ENCODE data around the gene CACNA2D1.

The CACNA2D1 gene

GRCh38 chr7:81990395-81990794, 453.2 kb downstream of the CACNA2D1 start:
- no peak for DNase-seq (ENCODE audit: low read depth in 2 of 2)

DNA sequence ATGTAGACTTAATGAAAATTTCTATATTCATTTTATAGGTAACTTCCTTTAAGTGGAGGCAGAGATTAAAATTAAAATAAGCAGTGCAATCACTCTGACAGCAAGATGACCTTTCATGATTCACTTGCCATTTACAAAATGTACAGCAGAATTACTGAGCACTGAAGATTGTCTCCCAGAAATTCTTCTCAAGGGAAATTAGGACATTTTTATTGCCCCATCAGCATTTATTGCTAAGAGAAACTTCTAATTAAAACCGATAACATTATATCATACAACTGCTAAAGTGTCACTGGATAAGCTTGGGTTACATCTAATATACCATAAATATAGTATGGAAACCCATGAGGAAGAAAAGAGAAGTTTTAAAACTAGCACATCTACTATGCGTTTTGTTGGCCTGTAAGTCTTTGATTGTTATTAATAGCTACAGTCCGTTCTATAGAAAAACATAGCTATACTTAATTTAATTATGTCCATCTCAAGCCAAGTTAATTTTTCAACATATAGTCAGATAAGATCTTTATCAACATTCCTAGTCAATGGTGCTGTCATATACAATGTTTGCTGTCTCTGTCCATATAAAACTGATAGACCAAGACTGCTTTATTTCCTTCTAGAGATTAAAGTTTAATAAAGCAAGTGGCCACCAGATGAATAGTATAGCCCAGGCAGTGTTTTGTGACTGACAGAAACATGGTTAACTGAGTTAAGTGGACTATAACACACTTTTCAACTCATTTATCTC, 456.7 kb downstream of the CACNA2D1 start:
- DNase-seq (ENCODE audit: low read depth in 2 of 2): no peak

DNA sequence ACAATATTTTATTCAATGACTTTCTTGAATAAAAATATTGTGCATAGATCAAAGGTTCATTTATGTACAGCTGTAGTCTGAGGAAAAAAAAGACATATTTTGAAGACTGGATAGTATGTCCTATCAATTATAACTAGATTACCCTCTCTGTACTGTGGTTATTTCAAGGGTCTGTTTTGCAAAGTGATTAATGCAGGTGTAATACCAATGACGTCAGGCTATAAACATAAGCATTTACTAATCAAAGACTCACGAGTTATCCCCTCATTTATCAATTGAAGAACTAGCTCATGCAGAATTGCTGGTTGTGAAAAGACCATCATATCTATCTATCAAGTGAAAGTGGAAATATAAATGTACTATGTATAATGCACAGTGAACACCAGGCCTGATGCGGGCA, 460.2 kb downstream of the CACNA2D1 start:
- DNase-seq (ENCODE audit: low read depth in 2 of 2): no peak

DNA sequence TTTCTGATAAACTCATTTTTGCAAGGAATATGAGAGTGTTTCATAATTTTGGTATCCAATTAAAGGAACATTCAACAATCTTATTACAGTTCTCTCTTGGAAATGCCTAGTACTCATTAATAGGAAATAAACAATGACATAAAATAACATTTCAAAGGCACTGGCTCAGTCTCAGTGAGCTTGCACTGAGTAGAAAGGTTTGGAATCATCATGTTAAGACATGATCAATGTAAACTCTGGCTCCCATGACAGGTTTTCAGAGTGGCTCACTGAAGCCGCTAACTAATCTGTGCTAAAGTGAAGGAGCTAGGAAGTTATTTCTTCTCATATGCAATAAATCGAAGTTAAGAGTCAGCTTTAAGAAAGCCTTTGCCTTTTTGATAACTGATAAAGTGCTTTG, 470.5 kb downstream of the CACNA2D1 start:
- no peak for DNase-seq (ENCODE audit: low read depth in 2 of 2)

- DNase-seq (ENCODE audit: low read depth in 2 of 2): no peak
These were observed 483.6 kb downstream of the CACNA2D1 start for GRCh38 chr7:81960026-81960425.

GRCh38 chr7:81957517-81957916, 486.1 kb downstream of the CACNA2D1 start:
- DNase-seq (ENCODE audit: low read depth in 2 of 2): no peak

GRCh38 chr7:81956520-81956919, 487.1 kb downstream of the CACNA2D1 start:
- no peak for DNase-seq (ENCODE audit: low read depth in 2 of 2)

- no peak for DNase-seq (ENCODE audit: low read depth in 2 of 2)
These were observed 494.3 kb downstream of the CACNA2D1 start for GRCh38 chr7:81949306-81949705.

DNA sequence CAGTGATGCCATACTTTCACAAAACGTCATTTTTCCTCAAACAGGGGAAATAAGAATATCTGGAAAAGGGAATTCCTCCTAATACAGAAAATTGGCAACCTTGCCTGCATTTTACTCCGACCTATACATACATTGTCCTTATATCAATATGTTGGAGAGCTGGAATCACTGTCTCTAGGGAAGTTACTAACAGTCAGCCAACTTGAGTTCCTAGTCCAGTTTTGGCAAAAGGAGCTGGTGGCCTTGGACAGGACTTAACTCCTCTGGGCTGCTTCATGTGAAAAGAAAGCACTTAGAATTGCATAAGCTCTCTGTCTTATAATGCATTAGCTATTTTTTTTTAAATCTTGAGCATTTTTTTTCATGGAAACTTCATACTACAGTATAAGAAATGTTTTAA, 499.5 kb downstream of the CACNA2D1 start:
- no peak for DNase-seq (ENCODE audit: low read depth in 2 of 2)

DNA sequence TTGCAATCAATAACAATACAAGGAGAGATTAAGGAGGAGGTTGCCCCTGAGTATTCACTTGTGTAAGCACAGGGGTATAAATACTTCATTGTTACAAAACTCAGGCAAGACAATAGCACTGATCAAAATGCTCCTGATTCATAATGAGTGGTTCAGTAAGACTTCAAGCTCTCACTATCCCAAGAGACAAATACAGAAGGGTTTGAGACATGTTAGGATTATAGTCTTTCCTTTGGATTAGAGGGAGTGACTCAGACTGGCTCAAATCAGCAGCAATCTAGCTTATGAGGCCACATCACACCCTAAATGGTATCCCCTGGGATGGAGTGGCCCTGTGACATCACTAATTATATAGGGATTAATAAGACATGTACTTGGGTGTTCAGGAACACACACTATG, 506.5 kb downstream of the CACNA2D1 start:
- DNase-seq (ENCODE audit: low read depth in 2 of 2): no peak

DNA sequence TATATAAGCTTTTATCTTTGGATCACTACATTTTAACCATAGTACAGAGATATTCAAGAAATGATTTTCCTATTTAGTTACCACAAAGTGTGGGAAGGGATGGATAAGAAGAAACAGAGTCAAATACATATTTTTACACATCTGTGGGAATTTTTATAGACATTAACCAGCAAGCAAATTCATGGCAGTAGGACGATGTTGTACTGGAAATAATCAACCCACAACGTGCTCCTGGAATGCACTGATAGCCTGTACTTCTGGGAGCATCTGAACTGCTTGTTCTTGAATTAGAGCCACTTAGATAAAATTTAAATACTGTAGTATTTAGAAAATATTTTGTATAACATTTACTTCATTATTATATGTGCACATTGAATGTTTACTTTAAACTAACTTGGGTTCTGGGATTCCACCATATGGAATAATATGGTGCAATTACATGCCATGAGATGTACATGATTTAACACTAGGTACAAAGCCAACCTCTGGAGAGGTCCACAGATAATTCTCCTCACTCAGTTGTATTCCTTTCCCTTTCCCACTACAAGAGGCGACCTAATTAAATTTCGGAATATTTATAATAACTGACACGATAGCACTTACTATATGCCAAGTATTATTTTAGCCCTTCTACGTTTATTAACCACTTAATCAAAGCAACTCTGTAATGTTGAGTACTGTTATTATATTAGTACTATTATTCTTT, 508.8 kb downstream of the CACNA2D1 start:
- no peak for DNase-seq (ENCODE audit: low read depth in 2 of 2)

- DNase-seq (ENCODE audit: low read depth in 2 of 2): no peak
These were observed 510.6 kb downstream of the CACNA2D1 start for GRCh38 chr7:81932936-81933335.

DNA sequence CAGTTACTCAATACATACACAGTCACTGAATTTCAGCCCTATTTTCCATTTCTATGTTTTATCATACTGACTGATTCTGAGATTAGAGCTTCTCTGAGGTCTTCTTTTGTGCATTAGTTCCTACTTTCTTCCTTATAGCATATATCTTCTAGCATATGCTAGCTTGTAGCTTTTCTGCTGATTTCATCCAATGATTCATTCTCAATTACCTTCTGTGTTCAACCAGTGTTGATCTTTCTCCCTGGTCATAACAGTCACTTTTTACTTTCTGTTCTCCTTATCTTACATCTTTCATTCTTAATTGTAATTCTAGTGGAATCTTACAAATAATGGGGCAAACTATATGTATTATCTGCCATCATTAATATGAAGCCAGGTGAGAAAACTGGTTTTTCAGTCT, 514.2 kb downstream of the CACNA2D1 start:
- no peak for DNase-seq (ENCODE audit: low read depth in 2 of 2)

- no peak for DNase-seq (ENCODE audit: low read depth in 2 of 2)
These were observed 517.4 kb downstream of the CACNA2D1 start for GRCh38 chr7:81926154-81926553.

DNA sequence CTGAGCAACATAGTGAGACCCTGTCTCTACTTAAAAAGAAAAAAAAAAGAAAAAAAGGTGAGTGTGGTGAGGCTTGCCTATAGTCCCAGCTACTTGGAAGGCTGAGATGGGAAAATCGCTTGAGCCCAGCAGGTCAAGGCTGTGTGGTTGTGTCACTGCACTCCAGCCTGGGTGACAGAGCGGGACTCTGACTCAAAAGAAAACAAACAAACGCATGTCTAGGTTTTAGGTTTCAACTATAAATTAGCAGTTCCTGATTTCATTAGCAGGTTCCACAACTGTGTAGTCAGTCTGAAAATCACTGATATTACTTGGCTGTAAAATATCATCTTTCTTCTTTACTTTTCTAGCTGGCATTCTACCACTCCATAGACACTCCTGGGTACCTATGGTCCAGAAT, 518.0 kb downstream of the CACNA2D1 start:
- no peak for DNase-seq (ENCODE audit: low read depth in 2 of 2)

DNA sequence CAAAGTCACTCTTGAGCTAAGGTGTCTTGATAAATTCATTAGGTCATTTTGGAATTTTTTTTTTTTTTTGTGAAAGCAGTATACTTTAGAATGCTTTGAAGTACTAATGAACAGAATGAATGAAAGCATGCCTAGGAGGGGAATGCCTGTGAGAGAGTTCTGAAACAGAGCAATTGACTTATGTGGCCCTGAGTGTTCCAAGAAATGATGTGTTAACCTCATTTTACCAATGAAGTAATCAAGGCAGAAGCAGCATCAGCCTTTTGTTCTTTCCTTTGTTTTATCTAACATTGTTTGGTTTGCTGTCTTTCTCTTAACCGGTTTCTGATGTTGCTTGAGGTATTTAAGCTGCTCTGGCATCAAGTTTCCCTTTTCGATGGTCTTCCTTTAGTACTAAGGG, 519.1 kb downstream of the CACNA2D1 start:
- no peak for DNase-seq (ENCODE audit: low read depth in 2 of 2)

DNA sequence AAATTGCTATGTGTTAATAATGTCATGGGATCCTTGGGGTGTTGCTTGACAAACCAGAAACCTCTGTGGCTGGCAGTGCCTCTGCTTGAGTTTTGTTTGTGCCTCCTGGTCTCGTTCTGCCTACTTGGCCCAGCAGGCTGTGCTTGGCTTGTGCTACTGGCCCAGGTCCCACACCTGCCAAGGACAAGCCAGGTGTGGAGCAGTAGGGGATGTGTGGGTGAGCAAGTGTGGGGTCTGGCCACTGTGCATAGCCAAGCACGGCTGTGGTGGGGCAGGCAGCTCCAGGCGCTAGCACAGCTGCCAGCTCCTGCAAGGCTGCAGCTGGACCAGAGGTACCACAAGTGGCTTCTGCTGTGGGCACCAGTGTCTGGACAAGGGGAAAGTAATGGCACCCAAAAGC, 524.1 kb downstream of the CACNA2D1 start:
- no peak for DNase-seq (ENCODE audit: low read depth in 2 of 2)

- no peak for DNase-seq (ENCODE audit: low read depth in 2 of 2)
These were observed 535.4 kb downstream of the CACNA2D1 start for GRCh38 chr7:81908220-81908619.

DNA sequence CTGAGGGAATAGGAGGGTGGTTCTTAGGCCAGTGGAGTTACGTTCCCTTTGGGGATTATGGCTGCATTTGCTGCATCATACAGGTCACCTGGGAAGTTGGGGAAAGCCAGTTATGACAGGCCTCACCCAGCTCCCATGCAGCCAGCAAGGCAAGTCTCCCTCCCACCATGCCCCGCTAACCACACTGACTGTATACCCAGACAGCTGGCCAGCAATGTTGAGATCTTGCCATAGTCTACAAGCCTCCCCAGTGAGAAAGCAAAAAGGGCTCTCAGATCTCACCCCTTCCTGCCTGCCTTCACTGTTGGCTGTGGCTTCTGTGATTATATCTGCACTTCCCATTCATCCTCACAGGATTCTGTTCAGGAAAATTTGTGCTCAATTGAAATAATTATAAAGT, 540.5 kb downstream of the CACNA2D1 start:
- no peak for DNase-seq (ENCODE audit: low read depth in 2 of 2)

DNA sequence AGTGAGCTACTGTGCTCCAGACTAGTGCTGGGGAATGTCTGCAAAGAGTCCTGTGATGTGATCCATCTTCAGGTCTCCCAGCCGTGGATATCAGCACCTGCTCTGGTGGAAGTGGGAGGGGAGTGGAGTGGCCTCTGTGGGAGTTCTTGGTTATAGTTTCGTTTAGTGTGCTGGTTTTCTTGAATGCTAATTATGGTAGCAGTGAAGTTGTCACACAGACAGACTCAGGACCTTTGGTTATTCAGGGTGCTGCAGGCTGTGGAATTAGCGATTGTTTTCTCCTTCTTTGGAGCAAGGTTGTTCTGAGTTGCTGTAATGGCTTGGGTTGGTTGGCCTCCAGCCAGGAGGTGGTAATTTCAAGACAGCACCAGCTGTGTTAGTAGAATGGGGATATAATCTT, 541.0 kb downstream of the CACNA2D1 start:
- DNase-seq (ENCODE audit: low read depth in 2 of 2): no peak
